ENCODE data around the gene MYO7B. TPM values are rescaled to one million over a fixed set of nuclear protein-coding genes. Genes with fewer than 3 reads are reported as not detected.

The MYO7B gene
- total and polyA plus RNA-seq, 4 donors = 1.8 to 20.0 (median 7.4) TPM

GRCh38 chr2:127576433-127577207, 41.1 kb downstream of the MYO7B start:
- 90% methylated on average over 20 of the region's 26 CpGs for WGBS (ENCODE audit: insufficient coverage)
- H3K27ac ChIP-seq (ENCODE audit: low read depth, low read length) = no peak overlapping the region
- peaks cover 11% of the 10 kb centered on the region for H3K4me1 ChIP-seq (ENCODE audit: control insufficient read depth, insufficient read depth, low read length)
- DNase-seq (ENCODE audit: low read depth in 4 of 6, low spot score in 6 of 6) = peak in 2 of 6 donors; percentile 39 to 69
- H3K27me3 ChIP-seq (ENCODE audit: control insufficient read depth, insufficient read depth, low read length) = no peaks in the 10 kb centered on the region
- no peaks in the 10 kb centered on the region for H3K9me3 ChIP-seq (ENCODE audit: control insufficient read depth, insufficient read depth, low read length)
- no peaks in the 10 kb centered on the region for H3K36me3 ChIP-seq (ENCODE audit: control insufficient read depth, insufficient read depth, low read length)
- H3K4me3 ChIP-seq (ENCODE audit: low read depth, low read length) = no peak overlapping the region

DNA sequence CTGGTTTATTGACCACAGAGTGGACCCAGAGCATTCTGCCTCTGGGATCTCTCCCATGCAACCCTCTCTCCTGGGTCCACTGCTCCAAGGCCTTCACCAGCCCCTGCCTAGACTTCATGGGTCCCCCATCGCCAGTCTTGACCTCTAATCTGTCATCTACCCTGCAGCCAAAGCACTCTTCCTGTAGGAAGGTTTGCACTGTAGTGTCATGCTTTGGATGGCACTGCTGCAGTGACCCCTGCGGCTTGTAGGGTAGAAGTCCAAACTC, 41.7 kb downstream of the MYO7B start:
- no peak for DNase-seq (ENCODE audit: low read depth in 4 of 6, low spot score in 6 of 6)
- no peak overlapping the region for H3K4me3 ChIP-seq (ENCODE audit: low read depth, low read length)
- no peaks in the 10 kb centered on the region for H3K36me3 ChIP-seq (ENCODE audit: control insufficient read depth, insufficient read depth, low read length)
- H3K27me3 ChIP-seq (ENCODE audit: control insufficient read depth, insufficient read depth, low read length) = no peaks in the 10 kb centered on the region
- H3K27ac ChIP-seq (ENCODE audit: low read depth, low read length) = no peak overlapping the region
- no peaks in the 10 kb centered on the region for H3K9me3 ChIP-seq (ENCODE audit: control insufficient read depth, insufficient read depth, low read length)
- peaks cover 11% of the 10 kb centered on the region for H3K4me1 ChIP-seq (ENCODE audit: control insufficient read depth, insufficient read depth, low read length)
- WGBS (ENCODE audit: insufficient coverage) = 90% methylated on average over 2 of the region's 2 CpGs

- Histone ChIP-seq H3K27me3 (ENCODE audit: control insufficient read depth, insufficient read depth, low read length) (no peaks in the 10 kb centered on the region), H3K4me1 (ENCODE audit: control insufficient read depth, insufficient read depth, low read length) (peaks cover 11% of the 10 kb centered on the region), H3K9me3 (ENCODE audit: control insufficient read depth, insufficient read depth, low read length) (no peaks in the 10 kb centered on the region), H3K27ac (ENCODE audit: low read depth, low read length) (no peak overlapping the region), H3K4me3 (ENCODE audit: low read depth, low read length) (no peak overlapping the region), H3K36me3 (ENCODE audit: control insufficient read depth, insufficient read depth, low read length) (no peaks in the 10 kb centered on the region)
- DNase-seq (ENCODE audit: low read depth in 4 of 6, low spot score in 6 of 6) = no peak
- 91% methylated on average over 12 of the region's 12 CpGs for WGBS (ENCODE audit: insufficient coverage)
Observed at GRCh38 chr2:127577503-127577902, 42.0 kb downstream of the MYO7B start.

DNA sequence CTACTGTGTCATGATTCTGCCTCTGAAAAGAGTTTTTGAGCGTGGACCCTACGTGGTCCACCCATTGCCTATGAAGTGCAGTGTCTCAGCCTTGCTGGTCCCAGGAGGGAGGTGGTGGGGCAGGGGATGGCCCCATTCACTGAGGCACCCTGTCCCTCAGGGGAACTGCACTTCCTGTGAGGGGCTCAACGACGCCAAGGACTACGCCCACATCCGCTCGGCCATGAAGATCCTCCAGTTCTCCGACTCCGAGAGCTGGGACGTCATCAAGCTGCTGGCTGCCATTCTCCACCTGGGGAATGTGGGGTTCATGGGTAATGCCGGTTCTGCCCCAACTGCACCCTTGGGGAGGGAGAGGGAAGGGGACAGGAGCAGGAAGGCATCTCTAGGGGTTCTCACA, 42.5 kb downstream of the MYO7B start:
- Histone ChIP-seq H3K27me3 (ENCODE audit: control insufficient read depth, insufficient read depth, low read length) (no peaks in the 10 kb centered on the region), H3K27ac (ENCODE audit: low read depth, low read length) (no peak overlapping the region), H3K4me1 (ENCODE audit: control insufficient read depth, insufficient read depth, low read length) (peaks cover 11% of the 10 kb centered on the region), H3K9me3 (ENCODE audit: control insufficient read depth, insufficient read depth, low read length) (no peaks in the 10 kb centered on the region), H3K4me3 (ENCODE audit: low read depth, low read length) (no peak overlapping the region), H3K36me3 (ENCODE audit: control insufficient read depth, insufficient read depth, low read length) (no peaks in the 10 kb centered on the region)
- no peak for DNase-seq (ENCODE audit: low read depth in 4 of 6, low spot score in 6 of 6)
- 90% methylated on average over 11 of the region's 11 CpGs for WGBS (ENCODE audit: insufficient coverage)

- H3K4me3 ChIP-seq (ENCODE audit: low read depth, low read length) = no peak overlapping the region
- no peak overlapping the region for H3K27ac ChIP-seq (ENCODE audit: low read depth, low read length)
- no peaks in the 10 kb centered on the region for H3K36me3 ChIP-seq (ENCODE audit: control insufficient read depth, insufficient read depth, low read length)
- DNase-seq (ENCODE audit: low read depth in 4 of 6, low spot score in 6 of 6) = no peak
- 50% methylated on average over 2 of the region's 6 CpGs for WGBS (ENCODE audit: insufficient coverage)
- H3K4me1 ChIP-seq (ENCODE audit: control insufficient read depth, insufficient read depth, low read length) = peaks cover 11% of the 10 kb centered on the region
- H3K9me3 ChIP-seq (ENCODE audit: control insufficient read depth, insufficient read depth, low read length) = no peaks in the 10 kb centered on the region
- H3K27me3 ChIP-seq (ENCODE audit: control insufficient read depth, insufficient read depth, low read length) = no peaks in the 10 kb centered on the region
Observed at GRCh38 chr2:127578411-127578810, 42.9 kb downstream of the MYO7B start.

DNA sequence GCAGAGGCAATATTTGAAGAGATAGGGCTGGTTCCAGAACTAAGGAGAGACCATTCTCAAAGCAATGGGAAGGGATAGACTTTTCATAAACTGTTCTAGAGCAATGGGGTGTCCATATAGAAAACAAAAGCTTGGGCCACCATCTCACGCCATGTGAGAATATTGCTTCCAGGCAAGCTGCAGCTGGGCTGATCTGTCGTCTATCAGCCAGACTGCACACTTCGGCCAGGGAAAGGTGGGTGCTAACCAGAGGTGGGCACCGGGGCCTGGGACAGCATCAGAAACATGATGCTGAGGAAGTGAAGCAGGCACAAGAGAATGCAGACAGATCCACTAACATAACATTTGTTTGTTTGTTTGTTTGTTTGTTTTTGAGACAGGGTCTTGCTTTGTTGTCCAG, 43.7 kb downstream of the MYO7B start:
- Histone ChIP-seq H3K9me3 (ENCODE audit: control insufficient read depth, insufficient read depth, low read length) (no peaks in the 10 kb centered on the region), H3K27ac (ENCODE audit: low read depth, low read length) (no peak overlapping the region), H3K36me3 (ENCODE audit: control insufficient read depth, insufficient read depth, low read length) (no peaks in the 10 kb centered on the region), H3K4me1 (ENCODE audit: control insufficient read depth, insufficient read depth, low read length) (peaks cover 11% of the 10 kb centered on the region), H3K4me3 (ENCODE audit: low read depth, low read length) (no peak overlapping the region), H3K27me3 (ENCODE audit: control insufficient read depth, insufficient read depth, low read length) (no peaks in the 10 kb centered on the region)
- 91% methylated on average over 4 of the region's 4 CpGs for WGBS (ENCODE audit: insufficient coverage)
- no peak for DNase-seq (ENCODE audit: low read depth in 4 of 6, low spot score in 6 of 6)

- no peaks in the 10 kb centered on the region for H3K9me3 ChIP-seq (ENCODE audit: control insufficient read depth, insufficient read depth, low read length)
- H3K4me1 ChIP-seq (ENCODE audit: control insufficient read depth, insufficient read depth, low read length) = peaks cover 11% of the 10 kb centered on the region
- no peak overlapping the region for H3K27ac ChIP-seq (ENCODE audit: low read depth, low read length)
- no peak for DNase-seq (ENCODE audit: low read depth in 4 of 6, low spot score in 6 of 6)
- no peaks in the 10 kb centered on the region for H3K36me3 ChIP-seq (ENCODE audit: control insufficient read depth, insufficient read depth, low read length)
- H3K4me3 ChIP-seq (ENCODE audit: low read depth, low read length) = no peak overlapping the region
- WGBS (ENCODE audit: insufficient coverage) = 87% methylated on average over 20 of the region's 24 CpGs
- no peaks in the 10 kb centered on the region for H3K27me3 ChIP-seq (ENCODE audit: control insufficient read depth, insufficient read depth, low read length)
Observed at GRCh38 chr2:127580167-127581049, 44.9 kb downstream of the MYO7B start.

- H3K4me1 ChIP-seq (ENCODE audit: control insufficient read depth, insufficient read depth, low read length) = peaks cover 10% of the 10 kb centered on the region
- H3K27ac ChIP-seq (ENCODE audit: low read depth, low read length) = no peak overlapping the region
- no peak overlapping the region for H3K4me3 ChIP-seq (ENCODE audit: low read depth, low read length)
- no peaks in the 10 kb centered on the region for H3K36me3 ChIP-seq (ENCODE audit: control insufficient read depth, insufficient read depth, low read length)
- DNase-seq (ENCODE audit: low read depth in 4 of 6, low spot score in 6 of 6) = no peak
- WGBS (ENCODE audit: insufficient coverage) = 90% methylated on average over 4 of the region's 4 CpGs
- H3K27me3 ChIP-seq (ENCODE audit: control insufficient read depth, insufficient read depth, low read length) = no peaks in the 10 kb centered on the region
- H3K9me3 ChIP-seq (ENCODE audit: control insufficient read depth, insufficient read depth, low read length) = no peaks in the 10 kb centered on the region
Observed at GRCh38 chr2:127581050-127581345, 45.5 kb downstream of the MYO7B start.

- Histone ChIP-seq H3K27ac (ENCODE audit: low read depth, low read length) (no peak overlapping the region), H3K4me3 (ENCODE audit: low read depth, low read length) (no peak overlapping the region), H3K9me3 (ENCODE audit: control insufficient read depth, insufficient read depth, low read length) (no peaks in the 10 kb centered on the region), H3K4me1 (ENCODE audit: control insufficient read depth, insufficient read depth, low read length) (peaks cover 2% of the 10 kb centered on the region), H3K36me3 (ENCODE audit: control insufficient read depth, insufficient read depth, low read length) (no peaks in the 10 kb centered on the region), H3K27me3 (ENCODE audit: control insufficient read depth, insufficient read depth, low read length) (no peaks in the 10 kb centered on the region)
- WGBS (ENCODE audit: insufficient coverage) = 94% methylated on average over 19 of the region's 21 CpGs
- DNase-seq (ENCODE audit: low read depth in 4 of 6, low spot score in 6 of 6) = no peak
Observed at GRCh38 chr2:127581516-127582490, 46.3 kb downstream of the MYO7B start.
